HepG2 (cell line): Measurements from ENCODE around the gene GLI3. TPM values are rescaled to one million over a fixed set of nuclear protein-coding genes. Genes with fewer than 3 reads are reported as not detected.

Experiments used
- CHD2 ChIP-seq: IDR thresholded peaks from 2 replicates; pipeline ENCODE4 v1.6.1; 2011; ENCODE audit warnings: low read depth, low read length, improper control_type of control experiment
- EP300 ChIP-seq, 3 experiments: sonication (generic) in 1 of 3; formaldehyde crosslinking in 1 of 3; IDR thresholded peaks; 2 replicates each; pipeline versions ENCODE4 v1.5.1 to v1.6.1; 2011 to 2020; ENCODE audit warnings: low read depth in 2 of 3, low read length in 2 of 3, borderline replicate concordance in 1 of 3, improper control_type of control experiment in 1 of 3, mild to moderate bottlenecking in 1 of 3, missing genetic modification reagents in 1 of 3, moderate library complexity in 1 of 3
- ISL2 ChIP-seq: sonication (generic); formaldehyde crosslinking; IDR thresholded peaks from 2 replicates; pipeline ENCODE4 v1.5.0; 2020; ENCODE audit warnings: missing genetic modification reagents
- MLXIP ChIP-seq: sonication (generic); formaldehyde crosslinking; IDR thresholded peaks from 2 replicates; pipeline ENCODE4 v1.9.0; 2021; ENCODE audit warnings: missing genetic modification reagents, borderline replicate concordance
- RNF219 ChIP-seq: sonication (generic); formaldehyde crosslinking; IDR thresholded peaks from 2 replicates; pipeline ENCODE4 v1.5.0; 2020; ENCODE audit warnings: mild to moderate bottlenecking, missing genetic modification reagents
- ZNF232 ChIP-seq: sonication (generic); formaldehyde crosslinking; IDR thresholded peaks from 2 replicates; pipeline ENCODE4 v1.4.0; 2020; ENCODE audit warnings: missing genetic modification reagents, borderline replicate concordance
- ZNF331 ChIP-seq: sonication (generic); formaldehyde crosslinking; IDR thresholded peaks from 2 replicates; pipeline ENCODE4 v1.4.0; 2020; ENCODE audit warnings: missing genetic modification reagents
- ZNF431 ChIP-seq: sonication (generic); formaldehyde crosslinking; IDR thresholded peaks from 2 replicates; pipeline ENCODE4 v1.9.0; 2022; ENCODE audit warnings: missing genetic modification reagents, low read depth, mild to moderate bottlenecking, borderline replicate concordance
- ZNF510 ChIP-seq: sonication (generic); formaldehyde crosslinking; IDR thresholded peaks from 2 replicates; pipeline ENCODE4 v1.4.0; 2020; ENCODE audit warnings: low read depth, mild to moderate bottlenecking, missing genetic modification reagents
- ZNF576 ChIP-seq: sonication (generic); formaldehyde crosslinking; IDR thresholded peaks from 2 replicates; pipeline ENCODE4 v1.4.0; 2020; ENCODE audit warnings: mild to moderate bottlenecking, missing genetic modification reagents
- ZNF639 ChIP-seq: conservative IDR thresholded peaks from 2 replicates; pipeline ENCODE4 v1.6.1; 2018; ENCODE audit warnings: missing genetic modification reagents
- ZNF775 ChIP-seq: sonication (generic); formaldehyde crosslinking; IDR thresholded peaks from 2 replicates; pipeline ENCODE4 v1.4.0; 2020; ENCODE audit warnings: missing genetic modification reagents, mild to moderate bottlenecking, moderate library complexity, borderline replicate concordance
- ZSCAN9 ChIP-seq: IDR thresholded peaks from 2 replicates; pipeline ENCODE4 v1.6.1; 2016; ENCODE audit warnings: borderline replicate concordance
- polyA plus RNA-seq, 8 experiments: library from polyadenylated mRNA; depleted of rRNA in 3 of 8; stranded (reverse) in 7 of 8; unstranded in 1 of 8; fragments of >200 nt; fragmentation: Illumina TruSeq in 4 of 8; extraction: Trizol in 4 of 8; gene quantifications; 2 replicates each; pipeline versions ENCODE4 v1.2.1 to v1.2.3, GENCODE V29; 2011 to 2016; ENCODE audit warnings: low read depth in 4 of 8, missing spikeins in 1 of 8, mixed read lengths in 1 of 8; ENCODE audit not compliant: insufficient read depth in 1 of 8
- total RNA-seq, 5 experiments: library from RNA; depleted of rRNA; stranded (reverse); fragments of >200 nt; fragmentation: Illumina TruSeq; extraction: Trizol; gene quantifications; 2 replicates each; pipeline ENCODE4 v1.2.3, GENCODE V29; 2016; ENCODE audit warnings: low read depth in 1 of 5
- TF ChIP-seq, protein P1 (sequence below): sonication (generic); formaldehyde crosslinking; IDR thresholded peaks from 2 replicates; pipeline ENCODE4 v1.5.0; 2020; ENCODE audit warnings: mild to moderate bottlenecking, missing genetic modification reagents
- TF ChIP-seq, protein P2 (sequence below): sonication (generic); formaldehyde crosslinking; IDR thresholded peaks from 2 replicates; pipeline ENCODE4 v1.8.0; 2022; ENCODE audit warnings: low read depth, missing genetic modification reagents
- TF ChIP-seq, protein P3 (sequence below): sonication (generic); formaldehyde crosslinking; IDR thresholded peaks from 2 replicates; pipeline ENCODE4 v1.4.0; 2020; ENCODE audit warnings: missing genetic modification reagents

Gene GLI3
- total and polyA plus RNA-seq, 2 of the 13 experiments (the other 11 are each of a cell fraction or from before 2014, with no cell fraction given), result not detected

DNA sequence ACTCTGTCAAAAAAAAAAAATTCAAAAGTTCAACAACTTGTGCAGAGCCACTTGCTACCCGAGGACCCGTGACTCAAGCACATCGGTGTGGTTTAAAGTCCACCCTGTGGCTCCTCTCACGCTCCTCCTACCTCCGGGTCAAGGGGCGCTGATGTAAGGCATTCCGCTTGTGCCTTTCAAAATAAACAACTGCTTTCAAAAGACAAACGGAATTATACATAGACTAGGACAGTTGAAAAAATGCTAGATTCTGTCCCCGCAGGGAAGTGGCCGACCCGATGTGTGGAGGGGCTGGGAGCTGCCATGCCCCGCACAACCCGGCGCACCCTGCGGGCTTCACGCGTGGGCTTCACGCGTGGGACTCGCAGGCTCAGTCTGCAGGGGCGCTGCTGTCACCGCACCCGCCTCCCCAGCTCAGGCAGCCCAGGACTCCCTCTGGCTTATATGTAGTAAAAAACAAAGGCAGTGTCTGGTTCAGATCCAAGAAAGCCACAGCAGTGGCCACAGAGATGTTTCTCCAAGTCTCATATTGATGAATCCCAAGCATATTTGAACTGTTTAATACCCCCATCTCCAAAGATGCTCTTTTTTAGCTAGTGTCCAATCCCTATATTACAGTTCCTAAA lies 294.4 kb downstream of the GLI3 start (continued):
- TF ChIP-seq MLXIP (no peak), ZNF331 (CRISPR knock-in tag) (0 out of 2 replicates have a peak, but pooled peaks have one; percentile 9), ISL2 (peak; percentile 40; the same call in 1 of the 2 replicates), ZNF232 (CRISPR knock-in tag) (no peak), ZNF576 (CRISPR knock-in tag) (no peak), CHD2 (no peak), ZNF510 (CRISPR knock-in tag) (0 out of 2 replicates have a peak, but pooled peaks have one; percentile 64), ZSCAN9 (peak; percentile 40; the same call in 1 of the 2 replicates), ZNF775 (CRISPR knock-in tag) (no peak), ZNF431 (CRISPR knock-in tag) (no peak), RNF219 (CRISPR knock-in tag) (no peak), EP300 (IDR thresholded peaks at IDR 0.05; ENCODE audit: low read depth in 2 of 2, low read length in 2 of 2) (peak; percentile 32 to 75; a peak in 3 of 4 replicates), EP300 (CRISPR knock-in tag; IDR thresholded peaks at IDR 0.05; ENCODE audit: borderline replicate concordance) (no peak; the same call in 1 of the 2 replicates), ZNF639 (CRISPR knock-in tag) (no peak)
- TF ChIP-seq, protein P1, sequence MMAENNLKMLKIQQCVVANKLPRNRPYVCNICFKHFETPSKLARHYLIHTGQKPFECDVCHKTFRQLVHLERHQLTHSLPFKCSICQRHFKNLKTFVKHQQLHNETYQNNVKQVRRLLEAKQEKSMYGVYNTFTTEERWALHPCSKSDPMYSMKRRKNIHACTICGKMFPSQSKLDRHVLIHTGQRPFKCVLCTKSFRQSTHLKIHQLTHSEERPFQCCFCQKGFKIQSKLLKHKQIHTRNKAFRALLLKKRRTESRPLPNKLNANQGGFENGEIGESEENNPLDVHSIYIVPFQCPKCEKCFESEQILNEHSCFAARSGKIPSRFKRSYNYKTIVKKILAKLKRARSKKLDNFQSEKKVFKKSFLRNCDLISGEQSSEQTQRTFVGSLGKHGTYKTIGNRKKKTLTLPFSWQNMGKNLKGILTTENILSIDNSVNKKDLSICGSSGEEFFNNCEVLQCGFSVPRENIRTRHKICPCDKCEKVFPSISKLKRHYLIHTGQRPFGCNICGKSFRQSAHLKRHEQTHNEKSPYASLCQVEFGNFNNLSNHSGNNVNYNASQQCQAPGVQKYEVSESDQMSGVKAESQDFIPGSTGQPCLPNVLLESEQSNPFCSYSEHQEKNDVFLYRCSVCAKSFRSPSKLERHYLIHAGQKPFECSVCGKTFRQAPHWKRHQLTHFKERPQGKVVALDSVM (CRISPR knock-in tag), result no peak; the same call in 1 of the 2 replicates
- TF ChIP-seq, protein P2, sequence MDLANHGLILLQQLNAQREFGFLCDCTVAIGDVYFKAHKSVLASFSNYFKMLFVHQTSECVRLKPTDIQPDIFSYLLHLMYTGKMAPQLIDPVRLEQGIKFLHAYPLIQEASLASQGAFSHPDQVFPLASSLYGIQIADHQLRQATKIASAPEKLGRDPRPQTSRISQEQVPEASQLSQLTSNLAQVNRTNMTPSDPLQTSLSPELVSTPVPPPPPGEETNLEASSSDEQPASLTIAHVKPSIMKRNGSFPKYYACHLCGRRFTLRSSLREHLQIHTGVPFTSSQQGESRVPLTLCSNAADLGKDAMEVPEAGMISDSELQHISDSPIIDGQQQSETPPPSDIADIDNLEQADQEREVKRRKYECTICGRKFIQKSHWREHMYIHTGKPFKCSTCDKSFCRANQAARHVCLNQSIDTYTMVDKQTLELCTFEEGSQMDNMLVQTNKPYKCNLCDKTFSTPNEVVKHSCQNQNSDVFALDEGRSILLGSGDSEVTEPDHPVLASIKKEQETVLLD (CRISPR knock-in tag), result no peak
- TF ChIP-seq, protein P3, sequence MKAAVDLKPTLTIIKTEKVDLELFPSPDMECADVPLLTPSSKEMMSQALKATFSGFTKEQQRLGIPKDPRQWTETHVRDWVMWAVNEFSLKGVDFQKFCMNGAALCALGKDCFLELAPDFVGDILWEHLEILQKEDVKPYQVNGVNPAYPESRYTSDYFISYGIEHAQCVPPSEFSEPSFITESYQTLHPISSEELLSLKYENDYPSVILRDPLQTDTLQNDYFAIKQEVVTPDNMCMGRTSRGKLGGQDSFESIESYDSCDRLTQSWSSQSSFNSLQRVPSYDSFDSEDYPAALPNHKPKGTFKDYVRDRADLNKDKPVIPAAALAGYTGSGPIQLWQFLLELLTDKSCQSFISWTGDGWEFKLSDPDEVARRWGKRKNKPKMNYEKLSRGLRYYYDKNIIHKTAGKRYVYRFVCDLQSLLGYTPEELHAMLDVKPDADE (CRISPR knock-in tag), result no peak
